Rectal smooth muscle tissue (tissue), 1 donor: ENCODE data around the gene RAB44.
A peak's percentile ranks its signal among the peaks of the same experiment; 100 is the strongest.

Source experiments
- H3K27ac ChIP-seq: one replicate; pipeline ENCODE4 v1.7.0; 2013; ENCODE audit warnings: low read depth, low read length, inconsistent platforms
- H3K27me3 ChIP-seq: one replicate; pipeline ENCODE4 v1.7.0; 2013; ENCODE audit warnings: low read length; ENCODE audit not compliant: control insufficient read depth, insufficient read depth
- H3K36me3 ChIP-seq: one replicate; pipeline ENCODE4 v1.7.0; 2013; ENCODE audit warnings: low read length; ENCODE audit not compliant: control insufficient read depth, insufficient read depth
- H3K4me1 ChIP-seq: one replicate; pipeline ENCODE4 v1.7.0; 2013; ENCODE audit warnings: low read length; ENCODE audit not compliant: control insufficient read depth, insufficient read depth
- H3K4me3 ChIP-seq: one replicate; pipeline ENCODE4 v1.7.0; 2013; ENCODE audit warnings: low read length
- H3K9ac ChIP-seq: one replicate; pipeline ENCODE4 v1.7.0; 2013; ENCODE audit warnings: low read length

The RAB44 gene

DNA sequence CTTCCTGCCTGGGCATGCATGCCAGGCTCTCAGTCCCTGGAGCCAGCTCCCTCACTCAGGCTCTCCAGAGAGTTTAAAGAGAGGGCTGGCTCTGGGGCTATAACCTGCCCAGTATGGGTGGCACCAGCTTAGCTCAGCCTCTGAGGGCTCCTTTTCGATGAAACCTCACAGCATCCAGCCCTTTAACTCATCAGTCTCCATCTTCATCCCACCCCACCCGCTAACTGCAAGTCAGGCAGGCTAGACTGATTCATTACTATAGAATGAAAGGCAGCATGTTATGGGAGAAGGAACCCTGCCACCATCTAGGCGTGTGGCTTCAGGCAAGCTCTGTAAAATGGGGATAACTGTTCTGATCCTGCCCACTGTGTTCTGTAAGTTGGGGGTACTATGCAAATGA lies 53.5 kb downstream of the RAB44 start:
- H3K27ac ChIP-seq, result no peak overlapping the region

DNA sequence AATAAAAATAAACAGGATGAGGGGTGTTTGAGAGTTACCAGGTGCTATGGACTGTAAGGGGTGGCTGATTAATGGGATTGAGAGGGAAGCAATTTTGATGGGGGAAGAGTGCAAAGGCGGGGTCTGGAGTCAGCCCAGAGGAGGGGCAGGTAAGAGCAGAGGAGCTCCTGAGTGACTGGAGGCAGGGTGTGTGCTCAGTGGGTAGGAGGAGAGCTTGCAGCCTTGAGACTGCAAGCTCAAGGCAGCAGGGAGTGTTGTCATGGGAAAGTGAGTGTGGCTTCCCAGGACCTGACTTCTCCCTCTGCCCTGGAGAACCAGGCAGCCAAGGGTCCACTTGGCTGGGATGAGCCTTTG lies 54.2 kb downstream of the RAB44 start:
- no peak overlapping the region for H3K4me3 ChIP-seq
- H3K36me3 ChIP-seq, result no peaks in the 10 kb centered on the region
- no peaks in the 10 kb centered on the region for H3K27me3 ChIP-seq
- no peak overlapping the region for H3K9ac ChIP-seq
- H3K4me1 ChIP-seq, result no peaks in the 10 kb centered on the region
- no peak overlapping the region for H3K27ac ChIP-seq

More for the DNA sequence above, 53.5 kb downstream of the RAB44 start:
- Histone ChIP-seq H3K27me3 (no peaks in the 10 kb centered on the region), H3K9ac (no peak overlapping the region), H3K4me3 (no peak overlapping the region), H3K36me3 (no peaks in the 10 kb centered on the region), H3K4me1 (no peaks in the 10 kb centered on the region)

DNA sequence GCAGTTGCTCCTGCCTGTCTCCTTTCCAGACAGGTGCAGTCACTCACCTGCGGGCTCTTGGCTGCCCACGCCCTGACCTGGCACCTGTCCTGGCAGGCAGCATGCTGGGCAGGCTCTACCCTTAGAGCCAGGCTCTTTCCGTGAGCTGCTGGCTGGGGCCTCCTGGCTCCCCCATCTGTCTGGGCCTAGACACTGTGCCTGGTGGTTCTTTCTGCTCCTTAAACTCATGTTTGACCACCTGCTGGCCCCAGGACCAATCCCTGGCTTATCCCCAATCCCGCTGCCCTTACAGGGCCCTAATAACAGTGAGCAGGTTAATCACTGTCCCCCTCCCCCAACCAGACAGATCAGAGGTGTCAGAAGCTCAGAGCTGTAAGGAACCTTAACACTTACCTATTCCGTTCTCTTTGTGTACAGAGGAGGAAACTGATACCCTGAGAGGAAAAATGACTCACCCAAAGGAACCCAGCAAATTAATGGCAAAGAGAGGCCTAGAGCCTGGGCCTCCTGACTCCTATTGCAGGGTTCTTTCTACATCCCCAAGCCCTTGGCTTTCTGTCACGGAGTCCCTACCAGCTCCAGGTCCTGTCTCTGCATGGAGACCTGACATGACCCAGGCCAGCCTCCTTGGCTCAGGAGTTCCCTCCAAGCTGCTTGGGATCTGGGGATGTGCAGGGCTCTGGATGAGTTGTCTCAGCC lies 54.7 kb downstream of the RAB44 start:
- Histone ChIP-seq H3K27ac (no peak overlapping the region), H3K27me3 (no peaks in the 10 kb centered on the region), H3K4me3 (no peak overlapping the region), H3K36me3 (no peaks in the 10 kb centered on the region), H3K9ac (no peak overlapping the region), H3K4me1 (no peaks in the 10 kb centered on the region)

DNA sequence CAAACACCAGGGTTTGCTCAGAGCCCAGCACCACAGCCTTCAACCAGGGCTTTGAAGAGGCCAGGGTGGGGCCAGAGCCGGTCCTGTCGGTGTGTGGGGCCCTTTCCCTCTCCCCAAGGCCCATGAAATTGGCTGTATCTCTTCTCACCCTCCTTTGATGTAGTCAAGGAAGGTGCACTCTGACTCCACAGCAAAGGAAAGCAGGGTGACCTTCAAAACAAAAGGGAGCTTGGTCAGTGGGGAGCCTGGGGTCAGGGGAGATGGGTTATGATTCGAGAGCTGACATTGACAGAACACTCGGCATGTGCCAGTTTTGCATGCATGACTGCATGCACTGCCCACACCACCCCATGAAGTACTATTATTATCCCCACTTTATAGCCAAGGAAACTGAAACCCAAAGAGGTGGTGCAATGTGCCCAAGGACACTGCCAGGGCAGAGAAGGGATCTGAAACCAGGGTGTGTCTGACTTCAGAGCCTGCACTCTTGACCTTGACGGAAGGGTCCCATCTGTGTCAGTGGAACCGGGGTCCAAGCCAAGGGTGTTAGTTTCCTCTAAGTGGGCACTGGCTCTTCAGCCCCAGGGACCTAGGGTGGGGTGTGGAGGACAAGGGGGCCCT lies 55.4 kb downstream of the RAB44 start:
- Histone ChIP-seq H3K4me1 (no peaks in the 10 kb centered on the region), H3K36me3 (no peaks in the 10 kb centered on the region), H3K27me3 (no peaks in the 10 kb centered on the region), H3K4me3 (no peak overlapping the region), H3K9ac (no peak overlapping the region), H3K27ac (no peak overlapping the region)

DNA sequence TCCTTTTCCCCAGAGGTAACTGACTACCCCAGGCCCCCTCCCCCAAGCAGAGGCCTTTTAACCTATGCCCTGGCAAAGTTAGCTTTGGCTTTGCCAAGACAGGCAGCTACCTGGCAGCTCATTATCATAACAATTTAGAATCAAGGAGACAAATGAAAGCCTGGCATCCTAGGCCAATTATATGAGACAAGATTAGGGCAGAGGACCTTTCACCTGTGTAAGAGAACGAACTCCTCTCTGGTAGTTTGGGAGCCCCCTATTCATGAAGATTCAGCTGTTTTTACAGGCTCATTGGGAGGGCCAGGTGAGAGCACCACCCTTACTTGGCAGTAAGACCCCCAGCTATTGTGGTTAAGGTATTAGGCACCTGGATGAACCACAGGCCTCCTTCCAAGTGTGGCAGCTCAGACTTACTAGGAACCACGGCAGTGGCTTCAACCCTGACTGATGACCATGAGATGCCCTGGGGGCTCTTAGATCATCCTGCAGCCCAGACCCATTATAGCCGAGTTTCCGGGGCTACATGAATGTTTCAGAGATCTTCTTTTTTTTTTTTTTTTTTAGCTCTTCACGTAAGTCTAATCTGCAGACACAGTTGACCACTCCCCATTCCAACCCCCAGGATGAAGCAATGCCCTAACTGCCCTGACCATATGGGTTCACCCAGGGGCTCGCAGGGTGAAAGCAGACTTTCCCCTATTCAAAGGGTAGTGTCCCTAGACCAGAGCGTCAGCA lies 56.2 kb downstream of the RAB44 start:
- no peak overlapping the region for H3K9ac ChIP-seq
- H3K27ac ChIP-seq, result no peak overlapping the region
- H3K4me3 ChIP-seq, result no peak overlapping the region
- H3K27me3 ChIP-seq, result no peaks in the 10 kb centered on the region
- no peaks in the 10 kb centered on the region for H3K36me3 ChIP-seq
- no peaks in the 10 kb centered on the region for H3K4me1 ChIP-seq

DNA sequence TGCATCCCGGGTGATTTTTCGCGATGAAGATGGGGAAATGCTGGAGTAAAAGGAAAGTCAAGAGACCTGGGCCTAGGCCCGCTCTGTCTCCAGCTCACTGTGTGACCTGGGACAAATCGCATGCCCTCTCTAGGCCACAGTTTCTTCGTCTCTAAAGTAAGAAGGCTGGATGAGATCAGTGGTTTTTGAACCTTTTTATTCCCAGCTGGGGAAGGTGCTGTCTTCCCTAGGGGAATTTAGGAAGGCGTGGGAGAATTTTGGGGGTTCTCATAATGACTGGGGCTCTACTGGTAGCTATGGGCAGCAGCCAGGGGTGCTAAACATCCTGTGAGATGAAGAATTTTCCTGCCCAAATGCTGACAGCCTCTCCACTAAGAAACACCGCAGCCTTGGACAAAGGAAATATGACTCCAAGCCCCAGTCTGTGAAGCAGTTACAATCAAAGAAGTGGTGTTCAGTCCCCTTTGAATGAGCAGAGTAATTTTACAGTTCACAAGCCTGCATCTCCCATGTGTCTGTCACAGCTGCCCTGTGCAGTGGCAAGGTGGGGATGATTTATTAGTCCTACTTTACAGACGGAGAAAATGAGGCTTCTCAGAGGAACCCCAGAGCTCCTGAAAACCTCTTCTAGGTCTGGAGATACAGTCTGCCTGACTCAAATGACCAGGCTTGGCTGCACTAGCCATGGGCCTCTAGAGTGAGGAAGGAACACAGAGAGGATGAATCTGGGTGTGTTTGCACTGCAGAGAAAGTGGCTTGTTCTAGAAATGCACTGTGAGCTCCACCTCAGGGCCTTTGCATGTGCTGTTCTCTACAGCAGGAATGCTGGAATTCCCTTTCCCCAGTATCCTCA lies 57.2 kb downstream of the RAB44 start:
- no peak overlapping the region for H3K4me3 ChIP-seq
- no peaks in the 10 kb centered on the region for H3K4me1 ChIP-seq
- no peak overlapping the region for H3K9ac ChIP-seq
- H3K27ac ChIP-seq, result no peak overlapping the region
- H3K27me3 ChIP-seq, result no peaks in the 10 kb centered on the region
- no peaks in the 10 kb centered on the region for H3K36me3 ChIP-seq

DNA sequence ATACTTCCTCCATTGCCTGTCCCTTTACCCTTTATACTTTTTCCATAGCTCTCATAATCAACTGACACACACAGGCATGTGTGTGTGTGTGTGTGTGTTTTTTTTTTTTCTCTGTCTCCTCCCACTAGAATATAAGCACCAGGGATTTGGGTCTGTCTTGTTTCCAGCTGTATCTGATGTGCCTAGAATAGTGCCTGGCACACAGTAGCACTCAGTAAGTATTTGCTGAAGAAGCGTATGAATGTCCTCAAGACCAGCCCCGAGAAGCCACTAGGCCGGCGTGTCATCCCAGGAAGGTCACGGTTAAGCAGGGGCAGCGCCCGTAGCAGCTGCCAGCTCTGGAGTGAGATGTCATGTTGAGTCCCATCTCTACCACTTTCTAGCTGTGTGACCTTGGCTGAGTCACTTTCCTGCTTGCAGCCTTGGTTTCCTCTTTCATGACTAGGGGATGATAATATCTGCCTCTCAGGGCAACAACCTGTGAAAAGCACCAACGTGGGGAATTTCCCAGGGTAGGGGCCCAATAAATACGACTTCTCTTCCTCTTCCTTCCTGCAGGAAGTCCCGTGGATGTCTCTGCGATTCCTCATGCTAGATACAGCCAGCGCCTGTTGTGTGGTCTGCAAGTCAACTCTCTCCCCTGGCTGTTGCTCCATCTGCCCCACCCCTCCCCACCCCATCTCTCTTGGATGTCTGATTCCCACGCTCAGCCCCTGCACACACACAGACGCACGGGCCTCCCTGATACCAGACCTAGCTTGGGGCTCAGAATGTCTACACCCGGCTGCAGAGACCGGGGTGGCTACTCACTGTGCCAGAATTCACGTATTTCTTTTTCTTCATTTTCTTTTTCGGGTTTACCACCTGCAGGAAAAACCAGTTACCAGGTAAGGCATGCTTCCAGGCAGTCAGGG lies 58.1 kb downstream of the RAB44 start:
- H3K36me3 ChIP-seq, result no peaks in the 10 kb centered on the region
- H3K27me3 ChIP-seq, result no peaks in the 10 kb centered on the region
- H3K27ac ChIP-seq, result no peak overlapping the region
- H3K4me3 ChIP-seq, result no peak overlapping the region
- H3K9ac ChIP-seq, result no peak overlapping the region
- H3K4me1 ChIP-seq, result no peaks in the 10 kb centered on the region

DNA sequence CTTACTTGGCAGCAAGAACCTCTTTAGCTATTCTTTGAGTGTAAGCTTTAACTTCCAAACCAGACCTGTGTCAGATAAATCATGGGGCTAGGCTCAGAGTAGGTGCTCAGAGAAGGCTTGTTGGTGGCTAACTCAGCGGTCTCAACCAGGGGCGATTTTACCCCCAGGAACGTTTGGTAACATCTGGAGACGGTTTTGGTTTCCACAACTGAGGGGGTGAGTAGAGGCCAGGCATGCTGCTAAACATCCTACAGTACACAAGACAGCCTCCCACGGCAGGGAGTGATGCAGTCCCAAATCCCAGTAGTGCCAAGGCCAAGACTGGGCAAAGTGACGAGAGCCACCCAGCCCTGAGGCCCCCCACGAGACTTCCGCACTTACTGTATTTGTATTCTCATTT lies 59.2 kb downstream of the RAB44 start:
- H3K9ac ChIP-seq, result no peak overlapping the region
- no peaks in the 10 kb centered on the region for H3K36me3 ChIP-seq
- H3K4me1 ChIP-seq, result no peaks in the 10 kb centered on the region
- H3K27ac ChIP-seq, result no peak overlapping the region
- no peaks in the 10 kb centered on the region for H3K27me3 ChIP-seq
- H3K4me3 ChIP-seq, result peak overlapping the region; percentile 9

DNA sequence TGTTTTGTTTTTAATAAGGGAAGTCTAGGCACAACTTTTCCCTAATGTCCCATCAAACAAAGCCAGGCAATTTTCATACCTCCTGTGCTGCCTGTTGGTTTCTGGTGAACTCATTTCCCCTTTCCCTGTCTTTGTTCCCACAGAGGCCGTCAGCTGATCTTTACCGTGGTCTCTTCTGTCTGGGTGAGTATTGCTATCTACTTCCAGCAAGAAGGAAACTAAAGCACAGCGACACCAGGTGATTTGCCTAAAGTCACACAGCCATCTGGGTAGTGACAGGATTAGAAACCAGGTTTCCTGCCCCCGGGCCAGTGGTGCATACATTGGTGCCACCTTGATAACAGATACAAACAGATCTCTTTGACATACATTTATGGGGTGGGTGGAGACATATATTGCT lies 59.6 kb downstream of the RAB44 start:
- Histone ChIP-seq H3K4me3 (peak overlapping the region; percentile 9), H3K4me1 (no peaks in the 10 kb centered on the region), H3K36me3 (no peaks in the 10 kb centered on the region), H3K27ac (no peak overlapping the region), H3K9ac (no peak overlapping the region), H3K27me3 (no peaks in the 10 kb centered on the region)

DNA sequence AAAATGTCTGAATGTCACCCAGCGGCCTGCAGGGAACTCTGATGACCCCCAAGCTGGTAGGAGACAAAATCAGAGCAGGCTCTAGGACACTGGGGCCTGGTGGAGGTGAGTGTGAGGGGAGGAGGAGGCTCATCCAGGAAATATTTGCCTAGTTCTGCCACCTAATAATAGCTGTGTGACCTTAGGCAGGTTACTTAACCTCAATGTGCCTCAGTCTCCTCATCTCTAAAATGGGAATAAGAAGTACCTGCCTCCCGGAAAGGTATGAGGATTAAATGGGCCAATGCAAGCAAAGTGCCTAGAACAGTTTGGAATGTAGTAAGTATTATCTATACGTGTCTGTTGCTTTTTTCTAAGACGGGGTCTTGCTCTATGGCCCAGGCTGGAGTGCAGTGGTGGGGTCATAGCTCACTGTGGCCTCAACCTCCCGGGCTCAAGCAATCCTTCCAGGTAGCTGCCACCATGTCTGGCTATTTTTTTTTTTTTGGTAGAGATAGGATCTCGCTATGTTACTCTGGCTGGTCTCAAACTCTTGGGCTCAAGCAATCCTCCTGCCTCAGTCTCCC lies 60.4 kb downstream of the RAB44 start:
- Histone ChIP-seq H3K36me3 (no peaks in the 10 kb centered on the region), H3K27me3 (no peaks in the 10 kb centered on the region), H3K27ac (no peak overlapping the region), H3K9ac (no peak overlapping the region), H3K4me1 (no peaks in the 10 kb centered on the region), H3K4me3 (no peak overlapping the region)

DNA sequence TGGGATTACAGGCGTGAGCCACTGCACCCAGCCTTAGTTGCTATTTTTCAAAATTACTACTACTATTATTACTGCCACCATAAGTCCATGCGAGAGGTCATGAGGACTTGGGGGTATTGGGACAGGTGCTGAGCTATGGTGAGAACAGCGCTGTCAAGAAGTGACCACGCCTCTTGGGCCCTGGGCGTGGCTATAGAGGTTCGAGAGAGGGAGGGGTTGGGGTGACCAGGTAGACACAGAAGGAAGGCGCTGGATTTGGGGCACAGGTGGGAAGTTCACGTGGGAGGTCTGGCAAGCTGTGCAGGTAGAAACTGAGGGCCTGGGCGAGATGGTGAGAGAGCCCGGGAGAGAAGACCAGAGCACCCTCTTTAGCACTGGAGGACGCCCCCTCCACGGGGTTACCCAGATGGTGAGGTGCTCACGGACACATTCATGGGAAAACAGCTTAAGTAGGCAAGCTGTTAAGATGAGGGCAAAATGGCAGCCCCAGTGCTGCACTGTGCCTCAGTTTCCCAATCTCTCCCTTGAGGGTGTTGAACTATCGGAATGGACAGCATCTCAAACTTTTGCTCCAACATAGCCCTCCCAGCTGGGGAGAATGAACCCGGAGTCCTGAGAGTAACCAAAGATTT lies 61.0 kb downstream of the RAB44 start:
- Histone ChIP-seq H3K4me1 (no peaks in the 10 kb centered on the region), H3K9ac (no peak overlapping the region), H3K27ac (no peak overlapping the region), H3K27me3 (no peaks in the 10 kb centered on the region), H3K4me3 (no peak overlapping the region), H3K36me3 (no peaks in the 10 kb centered on the region)
